ENCODE measurements around the gene MTUS2.
A peak's percentile ranks its signal among the peaks of the same experiment; 100 is the strongest.

The MTUS2 gene

DNA sequence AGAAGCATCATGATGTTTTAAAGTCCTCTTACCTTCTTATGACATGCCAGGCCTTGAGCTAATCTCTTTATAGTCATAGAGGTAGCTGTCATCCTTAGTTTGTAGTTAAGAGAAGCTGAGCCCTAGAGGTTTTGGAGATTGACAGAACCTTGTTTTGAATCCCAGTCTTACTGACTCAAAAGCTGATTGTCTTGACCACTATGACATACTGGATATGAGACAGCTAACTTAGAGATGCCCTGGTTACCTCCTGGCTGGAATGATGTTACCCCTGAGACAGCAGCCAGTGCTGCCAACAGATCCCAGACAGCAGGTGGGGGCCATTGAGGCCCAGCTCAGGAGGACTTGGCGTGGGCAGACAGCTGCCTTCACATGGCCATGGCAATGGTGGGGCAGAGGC is 311.0 kb downstream of the MTUS2 start:
- no peak for ATAC-seq (ENCODE audit: insufficient read depth, low read depth)
- H4K20me1 ChIP-seq (ENCODE audit: insufficient read depth, low read length): no peaks in the 10 kb centered on the region
- H3K4me2 ChIP-seq (ENCODE audit: insufficient read depth, low read length): no peak overlapping the region
- no peaks in the 10 kb centered on the region for H3K27me3 ChIP-seq (ENCODE audit: insufficient read depth, low read length, poor library complexity)
- H3K79me2 ChIP-seq (ENCODE audit: insufficient read depth, low read length): no peaks in the 10 kb centered on the region
- TF ChIP-seq, protein P1, sequence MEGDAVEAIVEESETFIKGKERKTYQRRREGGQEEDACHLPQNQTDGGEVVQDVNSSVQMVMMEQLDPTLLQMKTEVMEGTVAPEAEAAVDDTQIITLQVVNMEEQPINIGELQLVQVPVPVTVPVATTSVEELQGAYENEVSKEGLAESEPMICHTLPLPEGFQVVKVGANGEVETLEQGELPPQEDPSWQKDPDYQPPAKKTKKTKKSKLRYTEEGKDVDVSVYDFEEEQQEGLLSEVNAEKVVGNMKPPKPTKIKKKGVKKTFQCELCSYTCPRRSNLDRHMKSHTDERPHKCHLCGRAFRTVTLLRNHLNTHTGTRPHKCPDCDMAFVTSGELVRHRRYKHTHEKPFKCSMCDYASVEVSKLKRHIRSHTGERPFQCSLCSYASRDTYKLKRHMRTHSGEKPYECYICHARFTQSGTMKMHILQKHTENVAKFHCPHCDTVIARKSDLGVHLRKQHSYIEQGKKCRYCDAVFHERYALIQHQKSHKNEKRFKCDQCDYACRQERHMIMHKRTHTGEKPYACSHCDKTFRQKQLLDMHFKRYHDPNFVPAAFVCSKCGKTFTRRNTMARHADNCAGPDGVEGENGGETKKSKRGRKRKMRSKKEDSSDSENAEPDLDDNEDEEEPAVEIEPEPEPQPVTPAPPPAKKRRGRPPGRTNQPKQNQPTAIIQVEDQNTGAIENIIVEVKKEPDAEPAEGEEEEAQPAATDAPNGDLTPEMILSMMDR (IDR thresholded peaks at IDR 0.05; ENCODE audit: borderline replicate concordance, extremely low read depth, low read length, poor library complexity, severe bottlenecking): no peak
- no peak for TF ChIP-seq EZH2 (IDR thresholded peaks at IDR 0.05; ENCODE audit: borderline replicate concordance, low read depth, low read length, severe bottlenecking)
- no peak overlapping the region for H3K9ac ChIP-seq (ENCODE audit: low read depth, low read length)
- no peaks in the 10 kb centered on the region for H3K36me3 ChIP-seq (ENCODE audit: insufficient read depth, low read length)
- H3K4me3 ChIP-seq (ENCODE audit: low read depth in 1 of 2, low read length in 2 of 2): no peak overlapping the region
- DNase-seq: no peak
- peak overlapping the region; percentile 15; the same call in 1 of the 2 replicates for H2AFZ ChIP-seq (ENCODE audit: low read depth, low read length)
- peaks cover 8% of the 10 kb centered on the region for H3K4me1 ChIP-seq (ENCODE audit: insufficient read depth, low read length)
- H3K27ac ChIP-seq (ENCODE audit: low read length): no peak overlapping the region
- no peaks in the 10 kb centered on the region for H3K9me3 ChIP-seq (ENCODE audit: insufficient read depth, low read length, severe bottlenecking)

DNA sequence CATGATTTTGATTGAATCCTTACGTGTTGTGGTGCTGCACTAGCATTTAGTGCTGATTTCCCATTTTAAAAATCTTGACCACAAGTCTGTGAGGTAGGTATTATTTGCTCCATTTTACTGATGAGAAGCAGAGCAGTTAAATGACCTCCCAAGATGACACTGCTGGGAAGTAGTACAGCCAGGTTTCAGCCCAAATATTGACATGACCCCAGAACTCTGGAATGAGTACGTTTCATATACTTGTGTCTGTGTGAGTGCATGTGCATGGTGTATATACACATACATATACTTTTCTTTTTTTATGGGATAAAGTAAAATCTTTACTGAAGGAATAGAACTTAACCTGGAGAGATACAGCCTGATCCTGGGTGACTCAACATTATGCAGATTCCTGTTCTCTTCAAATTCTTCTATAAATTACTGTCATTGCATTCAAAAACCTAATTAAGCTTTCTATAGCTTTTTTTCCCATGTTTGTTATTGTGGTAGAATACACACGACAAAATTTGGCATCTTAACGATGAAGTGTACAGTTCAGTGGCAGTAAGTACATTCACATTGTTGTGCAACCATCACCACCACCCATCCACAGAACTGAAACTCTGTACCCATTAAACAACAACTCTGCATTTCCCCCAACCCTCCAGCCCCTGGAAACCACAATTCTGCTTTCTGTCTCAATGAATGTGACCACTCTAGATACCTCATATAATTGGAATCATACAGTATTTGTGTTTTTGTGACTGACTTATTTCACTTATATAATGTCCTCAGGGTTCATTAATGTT is 311.9 kb downstream of the MTUS2 start:
- H3K27me3 ChIP-seq (ENCODE audit: insufficient read depth, low read length, poor library complexity): no peaks in the 10 kb centered on the region

DNA sequence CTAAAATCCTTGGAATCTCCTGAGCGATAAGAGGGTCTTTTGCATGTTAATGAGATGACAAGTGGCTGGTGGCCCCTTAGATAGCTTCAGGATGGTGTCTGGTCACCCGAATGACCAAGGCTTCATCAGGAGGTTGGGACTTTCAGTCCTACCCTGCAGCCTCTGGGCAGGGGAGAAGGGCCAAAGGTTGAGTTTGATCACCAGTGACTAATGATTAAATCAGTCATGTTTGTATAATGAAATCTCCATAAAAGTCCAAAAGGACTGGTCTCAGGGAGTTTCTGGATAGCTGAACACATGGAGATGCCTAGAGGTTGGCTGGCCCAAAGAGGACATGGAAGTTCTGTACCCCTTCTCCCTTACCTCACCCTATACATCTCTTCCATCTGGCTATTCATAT is 316.2 kb downstream of the MTUS2 start:
- peaks cover 9% of the 10 kb centered on the region for H3K4me1 ChIP-seq (ENCODE audit: insufficient read depth, low read length)
- TF ChIP-seq, protein P1 (IDR thresholded peaks at IDR 0.05; ENCODE audit: borderline replicate concordance, extremely low read depth, low read length, poor library complexity, severe bottlenecking): no peak
- no peak for TF ChIP-seq EZH2 (IDR thresholded peaks at IDR 0.05; ENCODE audit: borderline replicate concordance, low read depth, low read length, severe bottlenecking)
- no peak overlapping the region for H3K27ac ChIP-seq (ENCODE audit: low read length)
- no peaks in the 10 kb centered on the region for H4K20me1 ChIP-seq (ENCODE audit: insufficient read depth, low read length)
- no peaks in the 10 kb centered on the region for H3K36me3 ChIP-seq (ENCODE audit: insufficient read depth, low read length)
- H3K4me3 ChIP-seq (ENCODE audit: low read depth in 1 of 2, low read length in 2 of 2): no peak overlapping the region
- DNase-seq (no peak), ATAC-seq (ENCODE audit: insufficient read depth, low read depth) (no peak)
- no peaks in the 10 kb centered on the region for H3K27me3 ChIP-seq (ENCODE audit: insufficient read depth, low read length, poor library complexity)
- peaks cover 5% of the 10 kb centered on the region for H3K9me3 ChIP-seq (ENCODE audit: insufficient read depth, low read length, severe bottlenecking)
- H2AFZ ChIP-seq (ENCODE audit: low read depth, low read length): no peak overlapping the region
- no peak overlapping the region for H3K4me2 ChIP-seq (ENCODE audit: insufficient read depth, low read length)
- no peak overlapping the region for H3K9ac ChIP-seq (ENCODE audit: low read depth, low read length)
- H3K79me2 ChIP-seq (ENCODE audit: insufficient read depth, low read length): no peaks in the 10 kb centered on the region

More for the DNA sequence above, 311.9 kb downstream of the MTUS2 start:
- Histone ChIP-seq H3K4me2 (ENCODE audit: insufficient read depth, low read length) (no peak overlapping the region), H4K20me1 (ENCODE audit: insufficient read depth, low read length) (no peaks in the 10 kb centered on the region), H3K79me2 (ENCODE audit: insufficient read depth, low read length) (no peaks in the 10 kb centered on the region), H3K9me3 (ENCODE audit: insufficient read depth, low read length, severe bottlenecking) (peaks cover under 1% of the 10 kb centered on the region), H3K36me3 (ENCODE audit: insufficient read depth, low read length) (no peaks in the 10 kb centered on the region), H3K4me3 (ENCODE audit: low read depth in 1 of 2, low read length in 2 of 2) (no peak overlapping the region), H3K9ac (ENCODE audit: low read depth, low read length) (no peak overlapping the region), H3K27ac (ENCODE audit: low read length) (no peak overlapping the region), H3K4me1 (ENCODE audit: insufficient read depth, low read length) (no peaks in the 10 kb centered on the region), H2AFZ (ENCODE audit: low read depth, low read length) (peak overlapping the region; percentile 15; the same call in 1 of the 2 replicates)
- no peak for TF ChIP-seq EZH2 (IDR thresholded peaks at IDR 0.05; ENCODE audit: borderline replicate concordance, low read depth, low read length, severe bottlenecking)
- TF ChIP-seq, protein P1 (IDR thresholded peaks at IDR 0.05; ENCODE audit: borderline replicate concordance, extremely low read depth, low read length, poor library complexity, severe bottlenecking): no peak
- ATAC-seq (ENCODE audit: insufficient read depth, low read depth) (no peak; the same call in 2 of the 3 replicates), DNase-seq (no peak)

All from DND-41 (cell line).